TTC549 (cell line): ENCODE data around the gene GNAT2.

ENCODE experiments used
- FAIRE-seq: peaks from 2 replicates; lab custom pipeline; 2012; peaks lifted over from hg19 to GRCh38; lab: Jason Lieb, UNC

Gene GNAT2

GRCh38 chr1:109626682-109627408, 7.4 kb upstream of the GNAT2 start:
- FAIRE-seq = no peak

- no peak for FAIRE-seq
Observed at GRCh38 chr1:109625601-109626560, 6.5 kb upstream of the GNAT2 start.

GRCh38 chr1:109625176-109625575, 5.8 kb upstream of the GNAT2 start:
- no peak for FAIRE-seq

GRCh38 chr1:109624201-109625010, 5.0 kb upstream of the GNAT2 start:
- no peak for FAIRE-seq

- no peak for FAIRE-seq
Observed at GRCh38 chr1:109623601-109624161, 4.3 kb upstream of the GNAT2 start.

- FAIRE-seq = no peak
Observed at GRCh38 chr1:109622895-109623294, 3.5 kb upstream of the GNAT2 start.

- FAIRE-seq = no peak
Observed at GRCh38 chr1:109622137-109622892, 2.9 kb upstream of the GNAT2 start.

- FAIRE-seq = no peak
Observed at GRCh38 chr1:109621379-109622136, 2.1 kb upstream of the GNAT2 start.

GRCh38 chr1:109620841-109621286, 1.4 kb upstream of the GNAT2 start:
- no peak for FAIRE-seq

GRCh38 chr1:109620401-109620791, 980 bp upstream of the GNAT2 start:
- no peak for FAIRE-seq

GRCh38 chr1:109618661-109619575, 498 bp downstream of the GNAT2 start:
- no peak for FAIRE-seq

- FAIRE-seq = no peak
Observed at GRCh38 chr1:109617291-109617801, 2.1 kb downstream of the GNAT2 start.

GRCh38 chr1:109616391-109616790, 3.0 kb downstream of the GNAT2 start:
- FAIRE-seq = no peak

GRCh38 chr1:109615879-109616278, 3.5 kb downstream of the GNAT2 start:
- FAIRE-seq = no peak

- FAIRE-seq = no peak
Observed at GRCh38 chr1:109613361-109614147, 5.9 kb downstream of the GNAT2 start.

GRCh38 chr1:109611308-109611990, 8.0 kb downstream of the GNAT2 start:
- no peak for FAIRE-seq

GRCh38 chr1:109610609-109611307, 8.7 kb downstream of the GNAT2 start:
- no peak for FAIRE-seq
